ENCODE measurements around the gene IGFBPL1. TPM values are rescaled to one million over a fixed set of nuclear protein-coding genes. Genes with fewer than 3 reads are reported as not detected.

IGFBPL1 gene
- total and polyA plus RNA-seq, 10 of the 15 experiments (the other 5 are each of a cell fraction or from before 2014, with no cell fraction given): 0.25 TPM; not detected in 9

- H3K9ac ChIP-seq (ENCODE audit: control insufficient read depth, insufficient read depth, low read length): no peak overlapping the region
- no peaks in the 10 kb centered on the region for H3K9me3 ChIP-seq (replicated peaks; ENCODE audit: control insufficient read depth, insufficient read depth, low read length)
- no peak for DNase-seq (ENCODE audit: low read depth, low spot score)
- no peak for FAIRE-seq
- ChIA-PET RAD21 (ENCODE audit: unreplicated experiment) (interaction anchor here (1.0 kb wide), 1 partner anchor 454 kb away, joined by 4 read pairs; no protein-coding TSS in a partner anchor), CTCF (interaction anchor here (1.2 to 2.6 kb wide), 3 partner anchors 64 to 456 kb away, joined by 3 to 9 read pairs (median 4); no protein-coding TSS in a partner anchor), POLR2A (no interaction called here), SMC1A (ENCODE audit: uncharacterized antibody, unreplicated experiment) (interaction anchor here (0.6 to 1.5 kb wide), 2 partner anchors 71 to 281 kb away, joined by 3 to 4 read pairs; no protein-coding TSS in a partner anchor)
- in situ Hi-C loops (cut with MboI): no loop called here
- H3K36me3 ChIP-seq (ENCODE audit: control insufficient read depth in 2 of 2, insufficient read depth in 2 of 2, low read length in 1 of 2): no peaks in the 10 kb centered on the region
- intact Hi-C loops (cut with micrococcal nuclease; ENCODE audit: unreplicated experiment): no loop called here
- no peak overlapping the region for H3K4me3 ChIP-seq
- H3K79me2 ChIP-seq (ENCODE audit: control insufficient read depth, insufficient read depth, low read length): no peaks in the 10 kb centered on the region
- ATAC-seq: no peak
- TF ChIP-seq EGR1 (IDR thresholded peaks at IDR 0.05; ENCODE audit: borderline replicate concordance in 1 of 2, low read depth in 2 of 2, low read length in 2 of 2) (no peak), REST (IDR thresholded peaks at IDR 0.05; ENCODE audit: low read depth, low read length) (no peak), MYC (IDR thresholded peaks at IDR 0.05; ENCODE audit: insufficient read depth, insufficient read length, insufficient replicate concordance, low read length, severe bottlenecking) (no peak), KDM1A (IDR thresholded peaks at IDR 0.05; ENCODE audit: borderline replicate concordance) (no peak), ZNF622 (IDR thresholded peaks at IDR 0.05) (no peak)
- H4K20me1 ChIP-seq (ENCODE audit: control insufficient read depth, insufficient read depth): no peaks in the 10 kb centered on the region
- H3K4me2 ChIP-seq (ENCODE audit: control insufficient read depth, insufficient read depth): no peak overlapping the region
- 0% methylated on average over 2 of the region's 2 CpGs for WGBS (ENCODE audit: insufficient coverage, insufficient replicate concordance, low lambda C conversion rate, missing lambda C conversion rate)
- H3K27me3 ChIP-seq (replicated peaks in 1 of 2; ENCODE audit: control insufficient read depth in 2 of 2, insufficient read depth in 2 of 2, low read length in 1 of 2): no peaks in the 10 kb centered on the region; a peak in 3 of 4 replicates
- H3K4me1 ChIP-seq (ENCODE audit: control insufficient read depth, insufficient read depth, low read length): no peaks in the 10 kb centered on the region
- no peak overlapping the region for H2AFZ ChIP-seq (ENCODE audit: control insufficient read depth, low read depth, low read length)
- H3K27ac ChIP-seq (ENCODE audit: control insufficient read depth, insufficient read depth): no peak overlapping the region
- no TSS peak for BruUV-seq (replicated peaks)
Observed at GRCh38 chr9:38368731-38369130, 55.5 kb downstream of the IGFBPL1 start.
